ENCODE measurements around the gene HCK. TPM values are rescaled to one million over a fixed set of nuclear protein-coding genes. Genes with fewer than 3 reads are reported as not detected.

HCK gene
- total RNA-seq, 2 donors from 2014 or later: 5.5 to 9.7 TPM

GRCh38 chr20:32078791-32079190 is 26.7 kb downstream of the HCK start:
- intact Hi-C loops (cut with DNase I, micrococcal nuclease): no loop called here
- DNase-seq (no peak), ATAC-seq (no peak)

- intact Hi-C loops (cut with DNase I, micrococcal nuclease): no loop called here
- DNase-seq: no peak
- no peak for ATAC-seq
Observed at GRCh38 chr20:32079655-32080109, 27.6 kb downstream of the HCK start.

- no peak for ATAC-seq
- DNase-seq: no peak
- intact Hi-C loops (cut with DNase I, micrococcal nuclease): no loop called here
Observed at GRCh38 chr20:32080783-32081182, 28.7 kb downstream of the HCK start.

GRCh38 chr20:32083469-32083868 is 31.4 kb downstream of the HCK start:
- intact Hi-C loops (cut with DNase I, micrococcal nuclease): no loop called here
- no peak for ATAC-seq

GRCh38 chr20:32087070-32087469 is 35.0 kb downstream of the HCK start:
- DNase-seq (no peak), ATAC-seq (no peak)
- intact Hi-C loops (cut with DNase I, micrococcal nuclease): no loop called here

More at GRCh38 chr20:32083469-32083868, 31.4 kb downstream of the HCK start:
- DNase-seq: no peak

- no peak for ATAC-seq
- no peak for DNase-seq
- intact Hi-C loops (cut with DNase I, micrococcal nuclease): no loop called here
Observed at GRCh38 chr20:32088759-32089158, 36.7 kb downstream of the HCK start.

GRCh38 chr20:32089637-32090362 is 37.8 kb downstream of the HCK start:
- no peak for ATAC-seq
- intact Hi-C loops (cut with DNase I, micrococcal nuclease): no loop called here
- DNase-seq: no peak

GRCh38 chr20:32091888-32092346 is 39.9 kb downstream of the HCK start:
- DNase-seq (peak; percentile 44 to 82), ATAC-seq (peak; percentile 81)
- intact Hi-C loops (cut with DNase I, micrococcal nuclease): no loop called here

- intact Hi-C loops (cut with DNase I, micrococcal nuclease): no loop called here
- no peak for DNase-seq
- ATAC-seq: no peak
Observed at GRCh38 chr20:32098786-32099185, 46.7 kb downstream of the HCK start.

- ATAC-seq (no peak), DNase-seq (no peak)
- intact Hi-C loops (cut with DNase I, micrococcal nuclease): no loop called here
Observed at GRCh38 chr20:32108814-32109391, 56.9 kb downstream of the HCK start.

- peak; percentile 81 for ATAC-seq
- peak; percentile 88 to 93 for DNase-seq
- intact Hi-C loops (cut with DNase I, micrococcal nuclease): no loop called here
Observed at GRCh38 chr20:32109392-32110172, 57.5 kb downstream of the HCK start, which contains the start of gene TM9SF4. TSS of gene TM9SF4 (plus strand) at chr20:32109714. CDS start at chr20:32109741, 27 bp downstream.

GRCh38 chr20:32110173-32110704 is 58.2 kb downstream of the HCK start:
- ATAC-seq: peak; percentile 11
- intact Hi-C loops (cut with DNase I, micrococcal nuclease): no loop called here
- DNase-seq: peak in 1 of 2 donors; percentile 36

- no peak for DNase-seq
- intact Hi-C loops (cut with DNase I, micrococcal nuclease): no loop called here
- no peak for ATAC-seq
Observed at GRCh38 chr20:32110727-32111126, 58.7 kb downstream of the HCK start.

- DNase-seq (no peak), ATAC-seq (peak; percentile 33)
- intact Hi-C loops (cut with DNase I, micrococcal nuclease): no loop called here
Observed at GRCh38 chr20:32111156-32111686, 59.2 kb downstream of the HCK start.

- intact Hi-C loops (cut with DNase I, micrococcal nuclease): no loop called here
- peak in 1 of 2 donors; percentile 16 for DNase-seq
- ATAC-seq: no peak
Observed at GRCh38 chr20:32111753-32112152, 59.7 kb downstream of the HCK start.

- DNase-seq (peak; percentile 50 to 80), ATAC-seq (peak; percentile 69)
- intact Hi-C loops (cut with DNase I, micrococcal nuclease): no loop called here
Observed at GRCh38 chr20:32112841-32113240, 60.8 kb downstream of the HCK start.

GRCh38 chr20:32113591-32114260 is 61.7 kb downstream of the HCK start:
- ATAC-seq (no peak), DNase-seq (no peak)
- intact Hi-C loops (cut with DNase I, micrococcal nuclease): no loop called here

GRCh38 chr20:32114305-32114960 is 62.4 kb downstream of the HCK start:
- DNase-seq (no peak), ATAC-seq (no peak)
- intact Hi-C loops (cut with DNase I, micrococcal nuclease): no loop called here

Data from left colon (tissue), 2 donors.